Thymus (tissue), 11 donors: ENCODE results near the gene DCBLD2. TPM values are rescaled to one million over a fixed set of nuclear protein-coding genes. Genes with fewer than 3 reads are reported as not detected.
A peak's percentile ranks its signal among the peaks of the same experiment; 100 is the strongest.

Experiments used
- DNase-seq, 9 donors: peaks; one replicate each; pipeline ENCODE4 v3.0.0-alpha.2; 2013; ENCODE audit warnings: low spot score in 9 of 9, low read depth in 6 of 9, missing footprints in 1 of 9
- H3K27ac ChIP-seq, 2 donors: one replicate each; pipeline ENCODE4 v1.5.1; 2013; ENCODE audit warnings: control low read depth in 1 of 2, low read depth in 1 of 2, low read length in 1 of 2, mild to moderate bottlenecking in 1 of 2, moderate library complexity in 1 of 2
- H3K27me3 ChIP-seq, 2 donors: one replicate each; pipeline ENCODE4 v1.5.1; 2013; ENCODE audit warnings: low read length in 1 of 2; ENCODE audit not compliant: control insufficient read depth in 2 of 2, insufficient read depth in 1 of 2
- H3K36me3 ChIP-seq, 2 donors: one replicate each; pipeline ENCODE4 v1.5.1; 2013; ENCODE audit warnings: low read length in 1 of 2, mild to moderate bottlenecking in 1 of 2, moderate library complexity in 1 of 2; ENCODE audit not compliant: control insufficient read depth in 2 of 2, insufficient read depth in 2 of 2
- H3K4me1 ChIP-seq, 2 donors: one replicate each; pipeline ENCODE4 v1.5.1; 2013; ENCODE audit warnings: low read length in 2 of 2; ENCODE audit not compliant: control insufficient read depth in 2 of 2, insufficient read depth in 2 of 2
- H3K4me3 ChIP-seq, 2 donors: one replicate each; pipeline ENCODE4 v1.5.1; 2013; ENCODE audit warnings: low read length in 2 of 2, control low read depth in 1 of 2, mild to moderate bottlenecking in 1 of 2
- H3K9me3 ChIP-seq, 2 donors: one replicate each; pipeline ENCODE4 v1.5.1; 2013; ENCODE audit warnings: low read length in 1 of 2, mild to moderate bottlenecking in 1 of 2; ENCODE audit not compliant: control insufficient read depth in 2 of 2, insufficient read depth in 1 of 2
- WGBS: extraction: QIAGEN DNeasy Blood & Tissue Kit; methylation state at CpG from one replicate; pipeline ENCODE4 v1.1.7; 2013; 5-methylcytosine and 5-hydroxymethylcytosine counted together
- polyA plus RNA-seq: library from polyadenylated mRNA; stranded (reverse); fragments of 200-250 nt; gene quantifications from one replicate; pipeline ENCODE4 v1.2.3, GENCODE V29; 2013
- total RNA-seq: library from RNA; stranded (reverse); fragments of 120-200 nt; gene quantifications from one replicate; pipeline ENCODE4 v1.2.4, GENCODE V29; 2013
- donor health status: healthy.

The DCBLD2 gene
- total and polyA plus RNA-seq, 2 donors: 5.5 to 9.9 TPM

GRCh38 chr3:98917608-98918007, 16.1 kb upstream of the DCBLD2 start:
- Histone ChIP-seq H3K27ac (no peak overlapping the region), H3K4me1 (no peaks in the 10 kb centered on the region), H3K9me3 (no peaks in the 10 kb centered on the region), H3K27me3 (no peaks in the 10 kb centered on the region), H3K4me3 (no peak overlapping the region), H3K36me3 (no peaks in the 10 kb centered on the region)
- WGBS: 96% methylated on average over 1 of the region's 1 CpG
- DNase-seq: no peak

- Histone ChIP-seq H3K27ac (no peak overlapping the region), H3K27me3 (no peaks in the 10 kb centered on the region), H3K36me3 (no peaks in the 10 kb centered on the region), H3K9me3 (no peaks in the 10 kb centered on the region), H3K4me3 (no peak overlapping the region), H3K4me1 (no peaks in the 10 kb centered on the region)
- no peak for DNase-seq
- 96% methylated on average over 10 of the region's 10 CpGs for WGBS
These were observed 12.9 kb upstream of the DCBLD2 start for GRCh38 chr3:98914210-98915080.

- Histone ChIP-seq H3K9me3 (no peaks in the 10 kb centered on the region), H3K27me3 (no peaks in the 10 kb centered on the region), H3K4me3 (no peak overlapping the region), H3K4me1 (no peaks in the 10 kb centered on the region), H3K27ac (no peak overlapping the region), H3K36me3 (no peaks in the 10 kb centered on the region)
- DNase-seq: no peak
- 87% methylated on average over 1 of the region's 1 CpG for WGBS
These were observed 11.0 kb upstream of the DCBLD2 start for GRCh38 chr3:98912448-98912847.

GRCh38 chr3:98906230-98906629, 4.7 kb upstream of the DCBLD2 start:
- Histone ChIP-seq H3K36me3 (no peaks in the 10 kb centered on the region), H3K9me3 (no peaks in the 10 kb centered on the region), H3K27me3 (no peaks in the 10 kb centered on the region), H3K27ac (no peak overlapping the region), H3K4me1 (peaks cover 0 to 4% of the 10 kb centered on the region in 2 donors), H3K4me3 (no peak overlapping the region)
- DNase-seq: no peak
- 92% methylated on average over 1 of the region's 1 CpG for WGBS

- WGBS: 96% methylated on average over 11 of the region's 11 CpGs
- H3K27me3 ChIP-seq: peaks cover 0 to 4% of the 10 kb centered on the region in 2 donors
- H3K9me3 ChIP-seq: no peaks in the 10 kb centered on the region
- H3K36me3 ChIP-seq: no peaks in the 10 kb centered on the region
- no peak for DNase-seq
- peaks cover 4% of the 10 kb centered on the region in 2 donors for H3K4me1 ChIP-seq
- no peak overlapping the region for H3K27ac ChIP-seq
- no peak overlapping the region for H3K4me3 ChIP-seq
These were observed 2.4 kb upstream of the DCBLD2 start for GRCh38 chr3:98903705-98904481.

GRCh38 chr3:98903099-98903498, 1.6 kb upstream of the DCBLD2 start:
- no peaks in the 10 kb centered on the region for H3K9me3 ChIP-seq
- H3K27me3 ChIP-seq: peaks cover 0 to 4% of the 10 kb centered on the region in 2 donors
- WGBS: 97% methylated on average over 3 of the region's 3 CpGs
- no peaks in the 10 kb centered on the region for H3K36me3 ChIP-seq
- H3K4me3 ChIP-seq: no peak overlapping the region
- DNase-seq: no peak
- peaks cover 4% of the 10 kb centered on the region in 2 donors for H3K4me1 ChIP-seq
- H3K27ac ChIP-seq: no peak overlapping the region

- Histone ChIP-seq H3K36me3 (no peaks in the 10 kb centered on the region), H3K4me1 (peaks cover 4% of the 10 kb centered on the region in 2 donors), H3K27ac (peak overlapping the region in 1 of 2 donors; percentile 71), H3K9me3 (no peaks in the 10 kb centered on the region), H3K27me3 (peaks cover 0 to 4% of the 10 kb centered on the region in 2 donors), H3K4me3 (peak overlapping the region; percentile 61 to 77)
- DNase-seq: peak in 2 of 9 donors; percentile 15 to 31
- WGBS: 37% methylated on average over 4 of the region's 4 CpGs
These were observed 851 bp upstream of the DCBLD2 start for GRCh38 chr3:98902351-98902740.

- no peaks in the 10 kb centered on the region for H3K9me3 ChIP-seq
- peak overlapping the region; percentile 61 to 77 for H3K4me3 ChIP-seq
- WGBS: under 1% methylated on average over 26 of the region's 26 CpGs
- H3K27me3 ChIP-seq: peaks cover 0 to 4% of the 10 kb centered on the region in 2 donors
- H3K27ac ChIP-seq: peak overlapping the region in 1 of 2 donors; percentile 54
- H3K36me3 ChIP-seq: no peaks in the 10 kb centered on the region
- peaks cover 4% of the 10 kb centered on the region in 2 donors for H3K4me1 ChIP-seq
- DNase-seq: peak in 2 of 9 donors; percentile 8 to 16
These were observed 440 bp downstream of the DCBLD2 start for GRCh38 chr3:98901119-98901391.
